CD4-positive, alpha-beta T cell treated with Interferon gamma for 1 hour (primary cell): Measurements from ENCODE around the gene TMEM247.
"Not testable (repeated sequence)": the region's sequence is repeated elsewhere in the genome, so short reads cannot be mapped to it uniquely, and the experiment has no call there.

ENCODE experiments used
- DNase-seq: peaks from one replicate; pipeline ENCODE4 v3.0.0-alpha.2; 2020

TMEM247 gene

DNA sequence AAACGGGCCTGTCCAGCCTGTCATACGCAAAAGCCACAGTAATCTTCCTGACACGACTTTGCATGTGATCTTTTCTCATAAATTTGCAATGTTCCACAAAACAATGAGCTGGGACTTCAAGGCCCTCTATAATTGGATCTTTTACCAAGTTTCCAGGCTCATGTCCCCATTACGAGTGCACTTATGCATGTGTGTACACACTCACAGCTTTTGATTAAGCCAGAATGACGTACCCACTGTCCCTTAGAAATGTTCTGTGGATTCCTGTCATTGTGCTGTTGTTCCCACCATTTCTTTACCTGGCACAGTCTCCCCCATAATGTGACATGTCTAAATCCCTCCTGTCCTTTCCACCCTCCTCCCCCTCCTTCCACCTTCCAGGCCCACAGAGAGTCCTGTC, 19.7 kb upstream of the TMEM247 start:
- no peak for DNase-seq

DNA sequence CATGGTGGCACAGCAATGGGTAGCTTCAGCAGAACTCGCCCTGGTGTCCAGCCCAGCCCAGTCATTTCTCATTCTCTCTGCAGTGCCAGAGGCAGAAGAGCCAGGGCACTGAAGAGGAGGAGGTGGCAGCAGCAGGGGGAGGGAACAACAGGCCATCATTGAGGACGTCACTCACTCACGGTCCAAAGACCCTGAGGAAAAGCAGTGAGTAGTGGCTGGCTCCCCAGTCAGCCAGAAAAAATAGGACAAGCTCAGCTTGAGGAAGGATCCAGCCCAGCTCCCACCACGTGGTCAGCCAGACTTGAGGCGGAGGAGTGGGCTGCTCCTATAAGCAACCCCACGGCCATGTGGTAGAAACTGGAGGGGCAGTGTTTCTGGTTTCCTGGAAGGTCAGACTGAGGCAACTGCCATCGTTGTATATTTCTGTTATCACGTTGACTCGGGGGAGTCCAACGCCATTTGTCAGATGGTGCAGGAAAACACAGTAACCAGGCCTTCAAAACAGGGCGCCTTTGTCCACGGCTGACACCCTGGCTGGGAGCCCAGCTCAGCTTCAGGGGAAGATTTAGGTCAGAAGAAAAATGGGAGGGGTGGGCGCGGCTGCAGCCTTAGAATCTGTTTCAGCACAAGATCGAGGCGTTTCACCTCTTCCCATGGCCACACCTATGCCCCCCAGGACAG, 19.0 kb upstream of the TMEM247 start:
- DNase-seq, result no peak

DNA sequence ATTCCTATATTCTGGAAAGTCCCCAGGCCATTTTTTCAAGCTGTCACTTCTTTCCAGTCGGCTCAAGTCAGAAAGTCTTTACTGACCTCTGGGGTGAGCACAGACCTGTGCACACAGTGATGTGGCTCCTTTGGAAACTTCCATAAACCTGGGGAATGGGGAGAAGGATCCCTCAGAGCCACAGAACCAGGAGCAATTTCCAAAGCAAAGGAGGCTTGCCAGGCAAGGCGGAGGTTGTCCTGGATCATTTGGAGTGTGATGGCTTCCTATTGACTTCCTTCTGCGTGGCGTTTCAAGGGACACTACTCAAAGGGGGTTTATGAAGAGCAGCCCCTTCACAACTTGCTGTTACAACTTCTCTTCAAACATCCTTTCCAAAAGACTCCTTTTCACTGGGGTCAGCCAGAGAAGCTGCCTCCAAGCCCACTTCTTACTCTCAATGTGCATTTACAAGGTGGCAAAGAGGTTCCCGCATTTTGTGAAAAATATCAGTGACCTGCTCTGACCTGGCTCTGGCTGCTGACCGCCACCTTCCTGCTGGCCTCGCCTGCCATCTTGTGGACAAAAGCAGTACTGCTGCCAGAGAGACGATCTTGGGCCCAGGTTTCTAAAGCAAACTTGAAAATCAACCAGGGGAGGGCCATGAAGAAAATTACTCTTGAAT, 18.2 kb upstream of the TMEM247 start:
- peak; percentile 59 for DNase-seq

DNA sequence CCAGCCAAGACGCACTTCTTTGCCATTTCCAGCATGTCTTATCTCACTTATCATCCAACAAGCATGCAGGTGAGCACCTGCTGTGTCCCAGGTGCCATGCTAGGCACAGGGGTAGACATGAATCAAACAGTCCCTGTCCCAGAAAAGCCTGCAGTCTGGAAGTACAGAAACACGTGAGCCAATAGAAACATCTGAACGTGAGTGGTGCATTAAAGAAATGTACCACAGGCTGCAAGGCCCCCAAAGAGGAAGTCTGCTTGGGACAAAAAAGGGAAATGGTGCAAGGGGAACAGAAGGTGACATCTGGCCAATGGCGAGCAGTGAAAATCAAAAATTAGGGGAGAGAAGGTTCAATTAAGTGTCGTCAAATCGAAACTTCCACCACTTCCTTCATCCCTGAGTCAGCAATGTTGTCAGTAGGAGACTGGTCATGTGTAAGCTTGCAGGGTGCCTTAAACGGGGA, 17.6 kb upstream of the TMEM247 start:
- DNase-seq, result peak; percentile 53

DNA sequence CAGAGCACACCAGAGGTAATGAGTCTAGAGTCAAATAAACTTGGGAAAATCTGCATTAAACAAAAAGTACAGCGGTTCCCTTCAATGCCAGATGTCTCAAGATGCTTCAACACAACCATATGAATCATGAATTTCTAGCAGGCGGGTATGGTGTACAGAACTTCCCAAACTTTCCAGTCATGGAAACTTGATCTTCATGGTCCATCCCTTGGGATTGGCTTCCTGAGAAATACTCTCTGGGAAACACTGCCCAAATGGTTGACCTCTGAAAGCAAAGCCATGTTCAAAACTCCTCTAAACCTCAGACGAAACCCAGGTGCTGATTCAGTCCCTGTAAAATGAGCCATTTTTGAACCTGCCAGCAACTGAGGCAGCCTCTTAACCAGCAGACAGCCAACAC, 16.4 kb upstream of the TMEM247 start:
- no peak for DNase-seq

DNA sequence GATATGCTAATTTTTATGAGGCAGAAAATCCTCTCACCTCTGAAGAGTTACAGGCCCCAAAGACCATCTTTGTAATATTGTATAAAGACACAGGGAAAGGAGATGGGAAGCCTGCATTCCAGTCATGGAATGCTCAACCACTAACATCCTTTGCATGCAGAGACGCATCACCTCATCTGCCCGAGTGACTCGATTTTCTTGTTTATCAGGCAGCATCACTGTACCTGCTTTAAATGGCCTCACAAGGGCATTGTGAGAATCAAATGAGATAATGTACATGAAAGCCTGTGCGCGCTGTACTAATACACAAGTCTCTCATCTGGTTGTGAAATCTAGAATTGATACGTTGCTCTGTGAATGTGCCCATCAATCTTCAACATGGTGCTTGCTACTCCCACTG, 10.2 kb upstream of the TMEM247 start:
- DNase-seq, result no peak

DNA sequence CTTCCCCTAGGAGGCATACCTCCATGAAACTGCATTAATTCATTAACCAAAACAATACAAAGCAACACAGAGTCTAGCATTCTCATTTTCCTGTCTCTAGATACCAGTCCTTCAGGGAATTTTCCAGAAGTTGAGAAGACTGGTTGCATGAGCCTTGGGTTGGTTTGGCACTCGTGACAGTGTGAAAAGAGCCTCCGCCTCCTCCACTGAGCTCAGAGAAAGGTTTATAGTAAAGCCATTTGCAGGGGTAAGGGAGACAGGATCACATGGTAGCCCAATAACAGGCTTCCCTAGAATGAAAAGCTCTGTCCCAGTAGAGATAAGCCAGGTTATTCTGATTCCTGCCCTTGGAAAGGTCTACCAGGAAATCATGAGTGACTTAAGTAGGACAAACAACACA, 9.7 kb upstream of the TMEM247 start:
- DNase-seq, result no peak

DNA sequence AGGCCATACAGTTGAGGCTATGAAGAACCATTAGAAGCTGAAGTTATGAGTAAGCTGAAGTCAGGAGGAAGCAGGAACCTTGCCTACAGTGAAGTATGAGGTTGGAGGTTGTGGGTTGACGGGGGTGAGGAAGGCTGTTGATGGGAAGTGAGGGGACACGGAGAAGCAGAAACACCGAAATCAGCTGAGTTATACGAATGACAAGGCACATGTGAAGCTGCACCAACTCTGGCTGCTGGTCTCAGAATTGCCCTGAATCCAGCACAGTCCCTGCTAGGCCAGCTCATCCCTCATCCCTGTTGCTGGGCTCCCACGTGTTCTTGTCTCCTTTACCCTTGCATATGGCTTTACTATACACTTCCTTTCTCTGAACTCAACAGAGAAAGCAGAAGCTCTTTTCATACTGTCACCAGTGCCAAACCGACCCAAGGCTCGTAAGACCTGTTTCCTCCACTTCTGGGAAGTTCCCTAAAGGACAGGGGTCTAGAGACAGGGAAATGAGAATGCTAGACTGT, 9.2 kb upstream of the TMEM247 start:
- DNase-seq, result peak; percentile 47

DNA sequence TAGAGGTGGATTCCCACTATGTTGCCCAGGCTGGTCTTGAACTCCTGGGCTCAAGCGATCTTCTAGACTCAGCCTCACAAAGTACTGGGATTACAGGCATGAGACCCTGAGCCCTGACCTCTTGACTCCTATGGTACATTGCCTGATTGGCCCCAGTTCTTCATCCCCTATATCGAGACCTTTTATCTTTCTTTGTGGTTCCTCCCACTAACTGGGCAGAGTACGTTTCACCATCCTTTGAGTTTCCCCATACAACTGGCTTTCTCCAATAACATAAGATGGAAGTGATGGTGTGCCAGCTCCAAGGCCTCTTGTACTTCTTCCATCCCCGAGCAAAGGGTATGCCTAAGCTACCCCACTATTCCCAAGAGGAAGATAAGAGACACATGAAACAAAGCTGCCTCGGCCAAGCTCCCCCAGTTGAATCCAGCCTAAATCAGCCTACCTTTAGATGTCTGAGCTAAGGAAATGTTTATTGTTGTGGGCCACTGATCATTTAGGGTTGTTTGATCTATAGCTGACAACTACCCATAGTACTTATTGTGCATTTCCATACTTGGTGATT, 8.3 kb upstream of the TMEM247 start:
- DNase-seq, result no peak

DNA sequence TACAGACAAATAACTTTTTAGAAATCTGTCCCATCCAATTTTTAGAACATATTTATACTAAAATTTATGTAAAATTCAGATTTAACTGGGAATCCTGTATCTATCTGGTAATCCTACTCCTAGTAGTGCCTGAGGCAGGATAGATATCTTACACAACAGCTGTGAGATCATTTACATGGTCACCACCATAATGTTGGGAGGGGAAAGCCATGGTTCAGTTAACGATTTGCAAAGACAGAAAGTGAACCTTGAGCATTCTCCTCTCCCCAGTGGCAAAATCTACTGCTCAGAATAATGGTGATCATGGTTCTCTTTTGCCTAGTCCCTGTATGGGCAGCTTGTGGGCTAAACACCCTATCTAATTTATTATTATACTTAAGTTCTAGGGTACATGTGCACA, 7.7 kb upstream of the TMEM247 start:
- no peak for DNase-seq

DNA sequence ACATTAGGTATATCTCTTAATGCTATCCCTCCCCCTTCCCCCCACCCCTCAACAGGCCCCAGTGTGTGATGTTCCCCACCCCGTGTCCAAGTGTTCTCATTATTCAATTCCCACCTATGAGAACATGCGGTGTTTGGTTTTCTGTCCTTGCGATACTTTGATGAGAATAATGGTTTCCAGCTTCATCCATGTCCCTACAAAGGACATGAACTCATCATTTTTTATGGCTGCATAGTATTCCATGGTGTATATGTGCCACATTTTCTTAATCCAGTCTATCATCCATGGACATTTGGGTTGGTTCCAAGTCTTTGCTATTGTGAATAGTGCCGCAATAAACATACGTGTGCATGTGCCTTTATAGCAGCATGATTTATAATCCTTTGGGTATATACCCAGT, 7.2 kb upstream of the TMEM247 start:
- DNase-seq, result not testable (repeated sequence)

DNA sequence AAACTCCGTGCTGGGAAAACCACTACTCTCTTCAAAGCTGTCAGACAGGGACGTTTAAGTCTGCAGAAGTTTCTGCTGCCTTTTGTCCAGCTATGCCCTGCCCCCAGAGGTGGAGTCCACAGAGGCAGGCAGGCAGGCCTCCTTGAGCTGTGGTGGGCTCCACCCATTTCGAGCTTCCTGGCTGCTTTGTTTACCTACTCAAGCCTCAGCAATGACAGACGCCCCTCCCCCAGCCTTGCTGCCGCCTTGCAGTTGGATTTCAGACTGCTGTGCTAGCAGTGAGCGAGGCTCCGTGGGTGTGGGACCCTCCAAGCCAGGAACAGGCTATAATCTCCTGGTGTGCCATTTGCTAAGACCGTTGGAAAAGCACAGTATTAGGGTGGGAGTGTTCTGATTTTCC, 1.9 kb upstream of the TMEM247 start:
- peak; percentile 32 for DNase-seq

DNA sequence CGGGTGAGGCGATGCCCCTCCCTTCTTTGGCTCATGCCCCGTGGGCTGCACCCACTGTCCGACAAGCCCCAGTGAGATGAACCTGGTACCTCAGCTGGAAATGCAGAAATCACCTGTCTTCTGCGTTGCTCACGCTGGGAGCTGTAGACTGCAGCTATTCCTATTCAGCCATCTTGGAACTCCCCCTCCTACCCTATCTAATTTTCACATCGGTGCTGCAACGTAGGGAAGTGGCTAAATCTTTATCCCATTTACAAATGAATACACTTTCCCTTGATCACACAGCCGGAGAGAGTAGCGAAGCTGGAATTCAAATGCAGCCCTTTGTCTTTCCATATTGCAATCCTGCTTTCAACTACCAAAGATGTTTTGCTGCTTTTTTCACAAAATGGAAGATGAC, 1.4 kb upstream of the TMEM247 start:
- no peak for DNase-seq

DNA sequence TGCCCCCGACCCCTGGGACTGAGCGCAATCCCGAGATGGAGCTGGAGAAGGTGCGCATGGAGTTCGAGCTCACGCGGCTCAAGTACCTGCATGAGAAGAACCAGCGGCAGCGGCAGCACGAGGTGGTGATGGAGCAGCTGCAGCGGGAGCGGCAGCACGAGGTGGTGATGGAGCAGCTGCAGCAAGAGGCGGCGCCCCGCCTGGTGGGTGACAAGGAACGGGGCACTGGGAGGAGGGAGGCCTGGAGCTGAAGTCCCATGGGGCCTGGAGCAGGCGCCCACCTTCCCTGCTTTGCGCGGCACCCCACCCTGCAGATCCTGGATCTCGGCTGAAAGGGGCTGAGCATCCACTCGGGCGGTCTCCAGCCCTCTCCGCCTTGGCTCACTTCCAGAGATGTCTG, 1.2 kb downstream of the TMEM247 start:
- DNase-seq, result no peak

DNA sequence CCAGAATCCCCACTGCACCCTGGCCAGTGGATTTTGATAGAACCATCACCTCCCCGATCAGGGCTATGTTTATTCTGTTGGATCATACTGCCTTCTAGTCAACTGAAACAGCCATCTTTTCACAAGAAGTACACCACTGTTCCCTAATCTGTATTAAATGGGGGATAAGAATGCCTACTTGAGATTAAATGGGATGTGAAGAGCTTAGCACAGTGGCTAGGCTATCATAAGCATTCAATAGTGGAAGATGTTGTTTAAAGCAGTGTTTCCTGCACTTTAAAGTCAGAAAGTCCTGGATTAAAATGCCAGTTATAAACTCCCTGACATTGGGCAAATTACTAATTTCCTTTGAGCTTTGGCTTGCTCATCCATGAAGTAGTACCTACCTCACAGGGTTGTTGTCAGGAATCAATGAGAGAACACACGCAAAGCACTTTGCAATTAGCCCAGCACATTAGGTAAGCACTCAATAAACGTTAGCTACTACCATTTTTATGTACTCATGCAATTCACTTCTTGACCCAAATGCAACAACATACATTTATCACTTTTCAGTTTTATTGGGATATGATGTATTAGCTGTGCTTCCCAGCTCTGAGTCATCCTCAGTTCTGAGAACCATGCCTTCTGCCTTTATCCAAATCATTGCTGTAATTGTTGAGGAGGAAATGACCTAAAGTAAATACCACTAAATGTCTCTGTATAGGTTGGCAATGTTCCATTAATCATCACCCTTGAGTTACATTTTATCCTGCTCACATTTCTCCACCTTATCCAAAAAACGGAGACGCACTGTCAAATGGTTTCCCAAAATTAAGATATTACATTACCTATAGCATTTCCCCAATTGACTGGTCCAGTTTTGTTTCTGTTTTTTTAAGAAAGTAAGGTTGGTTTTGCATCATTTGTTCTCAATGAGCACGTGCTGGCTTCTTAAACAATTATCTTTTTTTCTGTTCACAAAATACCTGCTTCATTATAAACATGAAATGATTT, 2.1 kb downstream of the TMEM247 start:
- DNase-seq, result no peak

DNA sequence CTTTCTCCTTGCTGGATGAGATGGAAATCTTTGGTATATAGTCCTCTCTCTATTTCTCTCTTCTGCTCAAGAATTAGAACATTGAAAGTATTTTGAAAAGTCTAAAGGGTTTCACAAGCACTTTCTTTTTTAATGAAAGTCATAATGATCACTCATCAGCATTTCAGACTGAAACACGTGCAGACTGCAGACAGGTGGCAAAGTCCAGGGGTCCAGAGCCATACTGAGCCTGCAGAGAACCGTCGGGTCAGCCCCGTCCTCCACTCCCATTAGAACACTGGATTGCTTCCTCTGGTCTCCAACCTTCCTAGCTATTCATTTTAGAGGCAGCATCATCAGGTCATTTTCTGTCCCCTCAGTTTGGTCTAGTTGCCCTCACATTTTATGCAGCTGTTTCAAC, 3.1 kb downstream of the TMEM247 start:
- no peak for DNase-seq

DNA sequence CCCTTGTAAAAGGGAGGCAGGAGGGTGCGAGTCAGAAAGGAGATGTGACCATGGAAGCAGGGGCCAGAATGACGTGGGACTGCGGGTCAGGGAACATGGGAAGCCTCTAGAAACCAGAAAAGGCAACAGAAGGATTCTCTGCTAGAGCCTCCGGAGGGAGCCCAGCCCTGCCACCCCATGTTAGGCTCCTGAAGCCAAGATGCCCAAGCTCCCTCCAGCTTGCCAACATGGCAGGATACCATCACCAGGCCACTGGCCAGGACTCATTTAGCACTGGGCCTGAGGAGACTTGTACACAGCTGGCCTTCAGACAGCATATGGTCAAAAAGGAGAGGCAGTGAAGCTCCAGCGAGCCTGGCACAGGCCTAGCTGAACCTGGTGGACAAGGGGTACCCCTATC, 5.6 kb downstream of the TMEM247 start:
- no peak for DNase-seq

DNA sequence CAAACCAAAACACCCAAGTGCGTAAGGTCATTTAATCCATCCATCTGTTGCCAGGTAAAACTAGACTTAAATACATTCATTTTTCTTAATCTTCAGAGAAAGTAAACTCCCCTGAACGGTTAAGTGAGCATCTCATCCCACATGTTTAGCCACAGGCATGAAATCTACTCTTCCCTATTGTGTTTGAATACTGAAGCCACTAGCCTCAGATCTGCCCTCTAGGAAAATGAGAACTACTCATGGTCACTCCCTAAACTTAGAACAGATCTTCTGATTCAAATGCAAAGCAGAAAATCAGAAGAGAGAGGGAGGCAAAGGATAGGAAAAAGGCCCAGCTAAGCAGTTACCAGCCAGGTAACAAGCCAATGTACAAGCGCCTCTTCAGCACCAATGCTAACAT, 7.1 kb downstream of the TMEM247 start:
- DNase-seq, result no peak

DNA sequence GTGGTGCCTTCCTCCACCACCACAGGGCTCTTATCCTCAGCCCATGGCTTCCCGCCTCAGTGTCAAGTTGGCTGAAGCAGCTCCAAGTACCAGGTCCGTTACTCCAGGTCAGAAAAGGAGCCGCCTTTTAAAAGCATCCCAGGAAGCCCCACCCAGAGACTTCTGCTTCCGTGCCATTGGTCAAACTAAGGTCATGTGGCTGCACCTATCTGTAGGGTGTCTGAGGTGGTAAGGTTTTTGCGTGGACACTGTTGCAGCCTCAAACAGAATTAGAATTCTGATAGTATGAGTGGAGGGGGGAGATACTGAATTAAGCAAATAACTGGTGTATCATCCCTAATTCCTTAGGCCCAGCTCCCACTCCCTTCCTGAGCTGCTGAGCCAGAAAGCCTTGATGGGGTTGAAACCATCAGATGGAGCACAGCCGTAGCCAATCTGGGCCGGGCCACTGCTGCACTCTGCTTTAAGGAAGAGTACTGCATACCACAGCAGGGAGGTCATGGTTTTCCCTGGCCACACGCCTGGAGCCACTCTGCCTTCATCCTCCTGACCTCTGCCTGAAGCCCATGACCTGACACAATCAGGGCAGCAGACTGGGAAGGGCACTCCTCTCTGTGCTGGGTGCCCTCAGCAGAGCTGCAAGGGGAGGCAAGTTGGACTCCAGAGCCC, 8.4 kb downstream of the TMEM247 start:
- no peak for DNase-seq

DNA sequence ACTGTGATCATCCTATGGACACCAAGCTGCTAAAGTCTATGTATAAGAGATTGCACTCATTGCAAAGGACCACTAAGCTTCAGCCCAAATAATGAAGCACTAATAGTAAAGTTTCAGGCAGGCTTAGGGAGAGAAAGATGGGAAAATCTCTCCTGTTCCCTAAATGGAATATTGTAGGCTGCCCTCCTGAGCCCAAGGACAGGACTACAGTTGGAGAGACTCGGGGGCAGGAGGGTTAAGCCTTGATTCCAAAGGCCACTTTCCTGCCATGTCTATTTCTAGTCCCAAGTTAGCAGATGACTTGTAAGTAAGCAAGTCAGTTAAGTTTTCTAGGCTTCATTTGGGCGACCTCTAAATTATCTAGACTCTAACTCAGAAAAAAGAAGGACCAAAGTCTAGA, 9.0 kb downstream of the TMEM247 start:
- DNase-seq, result no peak

DNA sequence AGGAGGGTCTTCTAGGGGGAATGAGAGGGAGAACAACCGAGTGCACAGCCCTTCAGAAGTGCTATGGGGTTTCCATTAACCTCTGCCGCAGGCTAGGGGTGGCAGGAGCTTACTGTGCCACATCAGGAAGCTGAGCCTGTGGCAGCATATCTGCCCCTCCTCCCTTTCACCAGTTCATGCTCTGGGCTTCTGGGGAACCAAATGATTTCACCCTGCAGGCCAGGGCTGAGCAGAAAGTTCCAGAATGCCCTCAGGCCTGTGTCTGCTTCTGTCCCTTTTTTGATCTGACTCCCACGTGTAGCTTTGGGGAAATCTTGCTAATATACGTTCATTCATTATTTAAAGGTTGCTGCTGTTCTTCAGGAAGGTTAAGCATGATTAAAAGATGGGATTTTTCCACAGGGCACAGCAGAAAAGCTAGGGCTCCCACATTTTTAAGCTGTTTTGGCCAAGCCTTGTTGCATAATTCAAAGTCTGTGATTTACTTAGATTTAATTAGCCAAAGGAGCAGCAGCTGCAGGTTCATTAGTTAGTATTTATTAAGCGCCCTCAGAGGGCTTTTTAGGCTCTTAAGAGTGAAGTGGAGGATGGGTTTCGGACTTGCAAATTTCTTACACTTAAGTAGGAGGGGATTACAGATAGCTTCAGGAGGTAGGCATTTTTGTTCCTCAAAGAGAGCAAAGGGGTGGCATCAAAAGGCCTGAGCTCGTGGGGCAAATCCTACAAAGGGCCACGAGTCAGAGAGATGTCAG, 10.2 kb downstream of the TMEM247 start:
- no peak for DNase-seq
